Common myeloid progenitor, CD34-positive (primary cell): Measurements from ENCODE around the gene RAPGEF5.
A peak's percentile ranks its signal among the peaks of the same experiment; 100 is the strongest.

Source experiments
- CTCF ChIA-PET: fragments of 350-600 bp; sonication (Branson Sonifier 250); formaldehyde crosslinking; loops from one replicate; lab custom pipeline; 2021; ENCODE audit warnings: antibody characterized with exemption; lab: Charles Lee
- POLR2A ChIA-PET: fragments of 350-600 bp; sonication (Branson Sonifier 250); formaldehyde crosslinking; loops from one replicate; lab custom pipeline; 2021; ENCODE audit warnings: antibody characterized with exemption; lab: Charles Lee
- DNase-seq, 3 donors: peaks; one replicate each; pipeline versions ENCODE4 v3.0.0 to v3.0.0-alpha.2; 2013
- H3K27ac ChIP-seq, 2 experiments: 1 replicate in 1 of 2; 2 replicates in 1 of 2; pipeline ENCODE4 v1.7.0; 2013; ENCODE audit warnings: inconsistent platforms in 2 of 2, low read length in 2 of 2, mild to moderate bottlenecking in 2 of 2, low read depth in 1 of 2, moderate library complexity in 1 of 2; ENCODE audit not compliant: severe bottlenecking in 2 of 2, insufficient read depth in 1 of 2, poor library complexity in 1 of 2
- H3K27me3 ChIP-seq, 5 experiments: replicated peaks in 2 of 5; 1 replicate in 3 of 5; 2 replicates in 2 of 5; pipeline versions ENCODE4 v1.6.1 to v1.7.0; 2013; ENCODE audit warnings: low read length in 4 of 5, mild to moderate bottlenecking in 2 of 5, moderate library complexity in 2 of 5, inconsistent platforms in 1 of 5; ENCODE audit not compliant: insufficient read depth in 5 of 5, control insufficient read depth in 4 of 5
- H3K36me3 ChIP-seq, 4 experiments: 1 replicate in 2 of 4; 2 replicates in 2 of 4; pipeline versions ENCODE4 v1.6.1 to v1.7.0; 2013; ENCODE audit warnings: low read length in 3 of 4, control low read depth in 1 of 4, mild to moderate bottlenecking in 1 of 4; ENCODE audit not compliant: control insufficient read depth in 4 of 4, insufficient read depth in 4 of 4
- H3K4me1 ChIP-seq, 4 experiments: 1 replicate in 3 of 4; 2 replicates in 1 of 4; pipeline versions ENCODE4 v1.6.1 to v1.7.1; 2013; ENCODE audit warnings: low read length in 3 of 4, mild to moderate bottlenecking in 3 of 4, control low read depth in 1 of 4, inconsistent platforms in 1 of 4, moderate library complexity in 1 of 4; ENCODE audit not compliant: control insufficient read depth in 4 of 4, insufficient read depth in 4 of 4; ENCODE audit errors: control extremely low read depth in 1 of 4
- H3K4me3 ChIP-seq, 7 experiments: 1 replicate in 4 of 7; 2 replicates in 3 of 7; pipeline versions ENCODE4 v1.5.1 to v1.7.0; 2013; ENCODE audit warnings: mild to moderate bottlenecking in 7 of 7, low read length in 6 of 7, moderate library complexity in 6 of 7, inconsistent platforms in 2 of 7, low read depth in 2 of 7, control low read depth in 1 of 7; ENCODE audit not compliant: insufficient read depth in 4 of 7, control insufficient read depth in 1 of 7; ENCODE audit errors: extremely low read depth in 1 of 7
- H3K9me3 ChIP-seq, 5 experiments: 1 replicate in 4 of 5; 2 replicates in 1 of 5; pipeline versions ENCODE4 v1.6.1 to v1.7.1; 2013; ENCODE audit warnings: low read length in 4 of 5, mild to moderate bottlenecking in 2 of 5, inconsistent platforms in 1 of 5, low read depth in 1 of 5, moderate library complexity in 1 of 5; ENCODE audit not compliant: control insufficient read depth in 4 of 5, insufficient read depth in 2 of 5; ENCODE audit errors: control extremely low read depth in 1 of 5
- WGBS: methylation state at CpG from one replicate; pipeline ENCODE4 v1.1.5; 2013; ENCODE audit not compliant: insufficient coverage; 5-methylcytosine and 5-hydroxymethylcytosine counted together

RAPGEF5 gene

GRCh38 chr7:22129166-22129565, 227.8 kb downstream of the RAPGEF5 start:
- Histone ChIP-seq H3K27ac (no peak overlapping the region), H3K9me3 (no peaks in the 10 kb centered on the region), H3K36me3 (no peaks in the 10 kb centered on the region), H3K27me3 (no peaks in the 10 kb centered on the region), H3K4me1 (no peaks in the 10 kb centered on the region), H3K4me3 (no peak overlapping the region)
- ChIA-PET CTCF (interaction anchor here (1.5 to 1.6 kb wide), 3 partner anchors 8 to 19 kb away, joined by 3 to 5 read pairs (median 3); no protein-coding TSS in a partner anchor), POLR2A (no interaction called here)
- WGBS: 97% methylated on average over 3 of the region's 6 CpGs
- DNase-seq: no peak

GRCh38 chr7:22128528-22128920, 228.4 kb downstream of the RAPGEF5 start:
- Histone ChIP-seq H3K4me1 (no peaks in the 10 kb centered on the region), H3K27me3 (no peaks in the 10 kb centered on the region), H3K9me3 (no peaks in the 10 kb centered on the region), H3K27ac (no peak overlapping the region), H3K36me3 (no peaks in the 10 kb centered on the region), H3K4me3 (no peak overlapping the region)
- POLR2A ChIA-PET: no interaction called here
- WGBS: no CpG with 5 or more reads among the region's 4 CpGs
- CTCF ChIA-PET: interaction anchor here (0.7 to 1.6 kb wide), 3 partner anchors 9 to 18 kb away, joined by 3 read pairs; no protein-coding TSS in a partner anchor
- no peak for DNase-seq

GRCh38 chr7:22127835-22128527, 229.0 kb downstream of the RAPGEF5 start:
- H3K4me1 ChIP-seq: peaks cover 0 to 4% (median 4%) of the 10 kb centered on the region in 4 experiments
- ChIA-PET POLR2A (no interaction called here), CTCF (interaction anchor here (0.7 to 1.6 kb wide), 4 partner anchors 9 to 18 kb away, joined by 3 to 4 read pairs (median 3); no protein-coding TSS in a partner anchor)
- H3K9me3 ChIP-seq: no peaks in the 10 kb centered on the region
- no peaks in the 10 kb centered on the region for H3K36me3 ChIP-seq
- no peaks in the 10 kb centered on the region for H3K27me3 ChIP-seq
- DNase-seq: no peak
- H3K27ac ChIP-seq: no peak overlapping the region
- WGBS: 100% methylated on average over 3 of the region's 6 CpGs
- no peak overlapping the region for H3K4me3 ChIP-seq

- 100% methylated on average over 5 of the region's 6 CpGs for WGBS
- ChIA-PET POLR2A (no interaction called here), CTCF (interaction anchor here (1.8 kb wide), 1 partner anchor 15 kb away, joined by 8 read pairs; no protein-coding TSS in a partner anchor)
- no peaks in the 10 kb centered on the region for H3K9me3 ChIP-seq
- H3K4me3 ChIP-seq: no peak overlapping the region
- no peak overlapping the region for H3K27ac ChIP-seq
- DNase-seq: no peak
- peaks cover 5 to 19% (median 17%) of the 10 kb centered on the region in 4 experiments for H3K4me1 ChIP-seq
- H3K27me3 ChIP-seq: no peaks in the 10 kb centered on the region
- no peaks in the 10 kb centered on the region for H3K36me3 ChIP-seq
Observed at GRCh38 chr7:22125436-22125835, 231.5 kb downstream of the RAPGEF5 start.

- no peak overlapping the region for H3K27ac ChIP-seq
- CTCF ChIA-PET: interaction anchor here (1.8 kb wide), 1 partner anchor 14 kb away, joined by 8 read pairs; no protein-coding TSS in a partner anchor
- H3K36me3 ChIP-seq: no peaks in the 10 kb centered on the region
- no peak for DNase-seq
- no peaks in the 10 kb centered on the region for H3K27me3 ChIP-seq
- peaks cover 5 to 19% (median 17%) of the 10 kb centered on the region in 4 experiments for H3K4me1 ChIP-seq
- H3K9me3 ChIP-seq: no peaks in the 10 kb centered on the region
- POLR2A ChIA-PET: no interaction called here
- no peak overlapping the region for H3K4me3 ChIP-seq
- WGBS: 86% methylated on average over 1 of the region's 3 CpGs
Observed at GRCh38 chr7:22124941-22125340, 232.0 kb downstream of the RAPGEF5 start.

GRCh38 chr7:22123139-22123538, 233.8 kb downstream of the RAPGEF5 start:
- DNase-seq: peak; percentile 22 to 59 (median 39)
- CTCF ChIA-PET: interaction anchor here (1.2 to 3.9 kb wide), 3 partner anchors 13 to 134 kb away, joined by 3 to 21 read pairs (median 3); no protein-coding TSS in a partner anchor
- POLR2A ChIA-PET: no interaction called here
- no peaks in the 10 kb centered on the region for H3K9me3 ChIP-seq
- H3K4me1 ChIP-seq: peaks cover 5 to 19% (median 17%) of the 10 kb centered on the region in 4 experiments
- H3K27me3 ChIP-seq: no peaks in the 10 kb centered on the region
- no peak overlapping the region for H3K4me3 ChIP-seq
- H3K36me3 ChIP-seq: no peaks in the 10 kb centered on the region
- H3K27ac ChIP-seq: no peak overlapping the region
- 49% methylated on average over 3 of the region's 5 CpGs for WGBS
